ENCODE measurements around the gene RTN4.

GRCh38 chr2:54967269-54967668 lies 83.0 kb downstream of the RTN4 start:
- no peak for TF ChIP-seq CTCF (IDR thresholded peaks at IDR 0.05)
- no peak for TF ChIP-seq POLR2A (IDR thresholded peaks at IDR 0.05)
